ENCODE results near the gene GOLGA6D. TPM values are rescaled to one million over a fixed set of nuclear protein-coding genes. Genes with fewer than 3 reads are reported as not detected.

Gene GOLGA6D
- total RNA-seq, 1 experiment from 2014 or later, result 0.12 TPM

GRCh38 chr15:75237316-75237982 lies 45.2 kb upstream of the GOLGA6D start:
- H3K79me2 ChIP-seq (ENCODE audit: insufficient read depth, low read length), result no peaks in the 10 kb centered on the region
- H2AFZ ChIP-seq (ENCODE audit: low read depth, low read length, poor library complexity, severe bottlenecking), result no peak overlapping the region
- no peaks in the 10 kb centered on the region for H3K36me3 ChIP-seq (ENCODE audit: control insufficient read depth in 1 of 2, insufficient read depth in 2 of 2, low read length in 2 of 2)
- no peak overlapping the region for H3K9ac ChIP-seq (ENCODE audit: low read length)
- H3K4me2 ChIP-seq (ENCODE audit: low read length), result no peak overlapping the region
- no peaks in the 10 kb centered on the region for H3K9me2 ChIP-seq (ENCODE audit: insufficient read depth)
- H3K27ac ChIP-seq (ENCODE audit: low read depth, low read length), result no peak overlapping the region
- ChIA-PET CTCF (no interaction called here), POLR2A (no interaction called here), RAD21 (ENCODE audit: low non-redundant PET in 1 of 2, low total read pairs in 2 of 2, uncharacterized antibody in 2 of 2, unreplicated experiment in 2 of 2) (no interaction called here)
- no peak for TF ChIP-seq POLR2A (IDR thresholded peaks at IDR 0.05; ENCODE audit: borderline replicate concordance, extremely low read depth, insufficient read depth, insufficient read length)
- TF ChIP-seq EZH2phosphoT487 (IDR thresholded peaks at IDR 0.05; ENCODE audit: borderline replicate concordance), result no peak
- TF ChIP-seq ZFX (IDR thresholded peaks at IDR 0.05), result no peak
- TF ChIP-seq SIN3A (IDR thresholded peaks at IDR 0.05; ENCODE audit: low read depth), result no peak
- TF ChIP-seq POLR2AphosphoS5 (IDR thresholded peaks at IDR 0.05; ENCODE audit: low read depth, low read length), result no peak
- TF ChIP-seq ZBTB33 (IDR thresholded peaks at IDR 0.05; ENCODE audit: extremely low read depth, insufficient replicate concordance, low read length), result no peak
- no peak for TF ChIP-seq SRF (IDR thresholded peaks at IDR 0.05; ENCODE audit: low read depth)
- TF ChIP-seq JUND (IDR thresholded peaks at IDR 0.05), result no peak
- no peak for TF ChIP-seq REST (IDR thresholded peaks at IDR 0.05; ENCODE audit: low read depth)
- no peak for TF ChIP-seq EGR1 (IDR thresholded peaks at IDR 0.05; ENCODE audit: low read depth)
- TF ChIP-seq YY1 (IDR thresholded peaks at IDR 0.05; ENCODE audit: extremely low read depth, insufficient replicate concordance, low read depth, low read length), result no peak
- H4K20me1 ChIP-seq (ENCODE audit: insufficient read depth), result no peaks in the 10 kb centered on the region
- H3K4me1 ChIP-seq (ENCODE audit: control insufficient read depth in 1 of 2, insufficient read depth in 2 of 2, low read length in 2 of 2), result no peaks in the 10 kb centered on the region
- no peak overlapping the region for H3K4me3 ChIP-seq (replicated peaks in 1 of 2; ENCODE audit: low read depth in 1 of 2, low read length in 2 of 2)
- intact Hi-C loops (cut with micrococcal nuclease), result no loop called here
- BruUV-seq (replicated peaks), result no TSS peak
- no peak for DNase-seq (ENCODE audit: low read depth, low spot score)
- H3K27me3 ChIP-seq (ENCODE audit: insufficient read depth, low read length), result no peaks in the 10 kb centered on the region; the same call in 1 of the 2 replicates
- no peak for ATAC-seq
- H3K9me3 ChIP-seq (ENCODE audit: control insufficient read depth in 1 of 2, insufficient read depth in 1 of 2, low read depth in 1 of 2, low read length in 2 of 2), result no peaks in the 10 kb centered on the region
